ENCODE measurements around the gene FGF18.

DNA sequence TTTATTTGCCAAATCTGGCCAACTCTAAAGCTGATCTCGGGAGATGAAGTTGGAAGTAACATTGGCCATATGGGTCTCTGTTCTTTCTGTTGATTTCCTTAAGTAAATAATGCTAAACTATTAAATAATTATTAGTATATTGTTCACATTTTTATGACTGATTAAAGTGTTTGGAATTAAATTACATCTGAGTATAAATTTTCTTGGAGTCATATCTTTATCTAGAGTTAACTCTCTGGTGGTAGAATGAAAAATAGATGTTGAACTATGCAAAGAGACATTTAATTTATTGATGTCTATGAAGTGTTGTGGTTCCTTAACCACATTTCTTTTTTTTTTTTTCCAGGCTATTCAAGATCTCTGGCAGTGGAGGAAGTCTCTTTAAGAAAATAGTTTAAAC, 9.3 kb upstream of the FGF18 start:
- TF ChIP-seq, protein P1, sequence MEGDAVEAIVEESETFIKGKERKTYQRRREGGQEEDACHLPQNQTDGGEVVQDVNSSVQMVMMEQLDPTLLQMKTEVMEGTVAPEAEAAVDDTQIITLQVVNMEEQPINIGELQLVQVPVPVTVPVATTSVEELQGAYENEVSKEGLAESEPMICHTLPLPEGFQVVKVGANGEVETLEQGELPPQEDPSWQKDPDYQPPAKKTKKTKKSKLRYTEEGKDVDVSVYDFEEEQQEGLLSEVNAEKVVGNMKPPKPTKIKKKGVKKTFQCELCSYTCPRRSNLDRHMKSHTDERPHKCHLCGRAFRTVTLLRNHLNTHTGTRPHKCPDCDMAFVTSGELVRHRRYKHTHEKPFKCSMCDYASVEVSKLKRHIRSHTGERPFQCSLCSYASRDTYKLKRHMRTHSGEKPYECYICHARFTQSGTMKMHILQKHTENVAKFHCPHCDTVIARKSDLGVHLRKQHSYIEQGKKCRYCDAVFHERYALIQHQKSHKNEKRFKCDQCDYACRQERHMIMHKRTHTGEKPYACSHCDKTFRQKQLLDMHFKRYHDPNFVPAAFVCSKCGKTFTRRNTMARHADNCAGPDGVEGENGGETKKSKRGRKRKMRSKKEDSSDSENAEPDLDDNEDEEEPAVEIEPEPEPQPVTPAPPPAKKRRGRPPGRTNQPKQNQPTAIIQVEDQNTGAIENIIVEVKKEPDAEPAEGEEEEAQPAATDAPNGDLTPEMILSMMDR (IDR thresholded peaks at IDR 0.05), result no peak
- no peak for TF ChIP-seq POLR2A (IDR thresholded peaks at IDR 0.05)
